ENCODE results near the gene CLEC4F. TPM values are rescaled to one million over a fixed set of nuclear protein-coding genes. Genes with fewer than 3 reads are reported as not detected.

The CLEC4F gene
- total and polyA plus RNA-seq, 7 donors, result 0.04 to 0.64 (median 0.39) TPM; not detected in 1

- Histone ChIP-seq H3K9me3 (no peaks in the 10 kb centered on the region), H3K4me1 (no peaks in the 10 kb centered on the region), H3K4me3 (no peak overlapping the region), H3K36me3 (ENCODE audit: insufficient read depth in 1 of 2, low read depth in 1 of 2) (no peaks in the 10 kb centered on the region), H3K27me3 (ENCODE audit: insufficient read depth in 3 of 3, low read length in 2 of 3) (peaks cover 0 to 15% (median 11%) of the 10 kb centered on the region in 3 donors), H3K27ac (no peak overlapping the region)
- TF ChIP-seq, protein P1, sequence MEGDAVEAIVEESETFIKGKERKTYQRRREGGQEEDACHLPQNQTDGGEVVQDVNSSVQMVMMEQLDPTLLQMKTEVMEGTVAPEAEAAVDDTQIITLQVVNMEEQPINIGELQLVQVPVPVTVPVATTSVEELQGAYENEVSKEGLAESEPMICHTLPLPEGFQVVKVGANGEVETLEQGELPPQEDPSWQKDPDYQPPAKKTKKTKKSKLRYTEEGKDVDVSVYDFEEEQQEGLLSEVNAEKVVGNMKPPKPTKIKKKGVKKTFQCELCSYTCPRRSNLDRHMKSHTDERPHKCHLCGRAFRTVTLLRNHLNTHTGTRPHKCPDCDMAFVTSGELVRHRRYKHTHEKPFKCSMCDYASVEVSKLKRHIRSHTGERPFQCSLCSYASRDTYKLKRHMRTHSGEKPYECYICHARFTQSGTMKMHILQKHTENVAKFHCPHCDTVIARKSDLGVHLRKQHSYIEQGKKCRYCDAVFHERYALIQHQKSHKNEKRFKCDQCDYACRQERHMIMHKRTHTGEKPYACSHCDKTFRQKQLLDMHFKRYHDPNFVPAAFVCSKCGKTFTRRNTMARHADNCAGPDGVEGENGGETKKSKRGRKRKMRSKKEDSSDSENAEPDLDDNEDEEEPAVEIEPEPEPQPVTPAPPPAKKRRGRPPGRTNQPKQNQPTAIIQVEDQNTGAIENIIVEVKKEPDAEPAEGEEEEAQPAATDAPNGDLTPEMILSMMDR (IDR thresholded peaks at IDR 0.05), result no peak
- WGBS, 3 donors, result 42 to 51% (median 44%) methylated on average over 3 of the region's 3 CpGs
- intact Hi-C loops (cut with DNase I), result no loop called here
- DNase-seq, result no peak
- ATAC-seq, result no peak
Observed at GRCh38 chr2:70779491-70779890, 40.9 kb downstream of the CLEC4F start.

GRCh38 chr2:70778676-70779075 is 41.7 kb downstream of the CLEC4F start:
- ATAC-seq, result no peak
- no peaks in the 10 kb centered on the region for H3K4me1 ChIP-seq
- no peak overlapping the region for H3K27ac ChIP-seq
- H3K27me3 ChIP-seq (ENCODE audit: insufficient read depth in 3 of 3, low read length in 2 of 3), result peaks cover 0 to 19% (median 11%) of the 10 kb centered on the region in 3 donors
- no peak overlapping the region for H3K4me3 ChIP-seq
- 52 to 60% (median 57%) methylated on average over 1 of the region's 1 CpG for WGBS, 3 donors
- H3K9me3 ChIP-seq, result no peaks in the 10 kb centered on the region
- no peaks in the 10 kb centered on the region for H3K36me3 ChIP-seq (ENCODE audit: insufficient read depth in 1 of 2, low read depth in 1 of 2)
- intact Hi-C loops (cut with DNase I), result no loop called here
- TF ChIP-seq, protein P1 (IDR thresholded peaks at IDR 0.05), result no peak
- DNase-seq, result no peak

DNA sequence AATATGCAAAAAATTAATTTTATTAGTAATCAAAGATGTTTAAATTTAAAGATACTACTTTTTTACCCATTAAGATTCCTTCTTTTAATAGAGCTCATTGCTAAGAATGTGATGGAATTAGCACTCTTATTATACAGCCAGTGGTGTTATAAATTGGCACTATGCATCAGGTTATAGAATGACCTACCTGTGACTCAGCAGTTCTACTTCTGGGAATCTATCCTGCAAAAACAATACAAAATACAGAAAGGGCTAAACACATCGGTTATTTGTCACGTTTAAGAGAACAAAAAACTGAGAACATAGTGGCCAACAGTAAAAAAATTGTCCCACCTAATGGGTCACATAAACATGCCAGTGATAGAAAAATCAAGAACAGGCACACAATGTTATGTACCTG is 42.9 kb downstream of the CLEC4F start:
- Histone ChIP-seq H3K27ac (no peak overlapping the region), H3K27me3 (ENCODE audit: insufficient read depth in 3 of 3, low read length in 2 of 3) (peaks cover 0 to 29% (median 11%) of the 10 kb centered on the region in 3 donors), H3K9me3 (no peaks in the 10 kb centered on the region), H3K4me3 (no peak overlapping the region), H3K36me3 (ENCODE audit: insufficient read depth in 1 of 2, low read depth in 1 of 2) (no peaks in the 10 kb centered on the region), H3K4me1 (no peaks in the 10 kb centered on the region)
- DNase-seq (no peak), ATAC-seq (no peak)
- TF ChIP-seq, protein P1 (IDR thresholded peaks at IDR 0.05), result no peak
- WGBS, 3 donors, result 78 to 85% (median 84%) methylated on average over 2 of the region's 2 CpGs
- intact Hi-C loops (cut with DNase I), result no loop called here

- Histone ChIP-seq H3K27me3 (ENCODE audit: insufficient read depth in 3 of 3, low read length in 2 of 3) (peaks cover 0 to 30% (median 11%) of the 10 kb centered on the region in 3 donors), H3K36me3 (ENCODE audit: insufficient read depth in 1 of 2, low read depth in 1 of 2) (no peaks in the 10 kb centered on the region), H3K4me1 (no peaks in the 10 kb centered on the region), H3K9me3 (no peaks in the 10 kb centered on the region), H3K27ac (no peak overlapping the region), H3K4me3 (no peak overlapping the region)
- intact Hi-C loops (cut with DNase I), result no loop called here
- no peak for DNase-seq
- TF ChIP-seq, protein P1 (IDR thresholded peaks at IDR 0.05), result no peak
- WGBS, 3 donors, result 93 to 97% (median 93%) methylated on average over 3 of the region's 3 CpGs
- no peak for ATAC-seq
Observed at GRCh38 chr2:70776266-70776665, 44.1 kb downstream of the CLEC4F start.

- 60 to 67% (median 64%) methylated on average over 2 of the region's 2 CpGs for WGBS, 3 donors
- Histone ChIP-seq H3K36me3 (ENCODE audit: insufficient read depth in 1 of 2, low read depth in 1 of 2) (no peaks in the 10 kb centered on the region), H3K4me3 (no peak overlapping the region), H3K4me1 (no peaks in the 10 kb centered on the region), H3K9me3 (no peaks in the 10 kb centered on the region), H3K27ac (no peak overlapping the region), H3K27me3 (ENCODE audit: insufficient read depth in 3 of 3, low read length in 2 of 3) (peaks cover 0 to 21% (median 11%) of the 10 kb centered on the region in 3 donors)
- DNase-seq, result no peak
- intact Hi-C loops (cut with DNase I), result no loop called here
- TF ChIP-seq, protein P1 (IDR thresholded peaks at IDR 0.05), result no peak
- ATAC-seq, result no peak
Observed at GRCh38 chr2:70775141-70775540, 45.3 kb downstream of the CLEC4F start.

Data from psoas muscle (tissue), 8 donors.